OCI-LY1 (cell line): ENCODE results near the gene CFAP20DC.

Source experiments
- EZH2 ChIP-seq: fragments of 200-600 bp; sonication (generic), shearing (Covaris generic); IDR thresholded peaks from 2 replicates; pipeline ENCODE4 v1.8.0; 2017; ENCODE audit warnings: borderline replicate concordance, mixed run types, mild to moderate bottlenecking, antibody characterized with exemption, low read length, moderate library complexity, mixed read lengths
- TF ChIP-seq, protein P1 (sequence below): fragments of 200-600 bp; sonication (generic), shearing (Covaris generic); IDR thresholded peaks from 2 replicates; pipeline ENCODE4 v1.5.1; 2017; ENCODE audit warnings: mild to moderate bottlenecking, antibody characterized with exemption, low read length, moderate library complexity, mixed read lengths

DNA sequence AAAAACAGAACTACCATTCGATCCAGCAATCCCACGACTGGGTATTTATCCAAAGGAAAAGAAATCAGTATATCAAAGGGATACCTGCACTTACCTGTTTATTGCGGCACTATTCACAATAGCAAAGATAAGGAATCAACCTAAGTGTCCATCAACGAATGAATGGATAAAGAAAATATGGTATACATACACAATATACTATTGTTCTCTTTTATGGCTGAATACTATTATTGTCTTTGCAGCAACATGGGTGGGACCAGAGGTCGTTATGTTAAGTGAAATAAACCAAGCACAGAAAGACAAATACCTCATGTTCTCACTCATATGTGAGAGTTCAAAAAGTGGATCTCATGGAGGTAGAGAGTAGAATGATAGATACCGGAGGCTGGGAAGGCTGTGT, 264.9 kb downstream of the CFAP20DC start:
- TF ChIP-seq, protein P1, sequence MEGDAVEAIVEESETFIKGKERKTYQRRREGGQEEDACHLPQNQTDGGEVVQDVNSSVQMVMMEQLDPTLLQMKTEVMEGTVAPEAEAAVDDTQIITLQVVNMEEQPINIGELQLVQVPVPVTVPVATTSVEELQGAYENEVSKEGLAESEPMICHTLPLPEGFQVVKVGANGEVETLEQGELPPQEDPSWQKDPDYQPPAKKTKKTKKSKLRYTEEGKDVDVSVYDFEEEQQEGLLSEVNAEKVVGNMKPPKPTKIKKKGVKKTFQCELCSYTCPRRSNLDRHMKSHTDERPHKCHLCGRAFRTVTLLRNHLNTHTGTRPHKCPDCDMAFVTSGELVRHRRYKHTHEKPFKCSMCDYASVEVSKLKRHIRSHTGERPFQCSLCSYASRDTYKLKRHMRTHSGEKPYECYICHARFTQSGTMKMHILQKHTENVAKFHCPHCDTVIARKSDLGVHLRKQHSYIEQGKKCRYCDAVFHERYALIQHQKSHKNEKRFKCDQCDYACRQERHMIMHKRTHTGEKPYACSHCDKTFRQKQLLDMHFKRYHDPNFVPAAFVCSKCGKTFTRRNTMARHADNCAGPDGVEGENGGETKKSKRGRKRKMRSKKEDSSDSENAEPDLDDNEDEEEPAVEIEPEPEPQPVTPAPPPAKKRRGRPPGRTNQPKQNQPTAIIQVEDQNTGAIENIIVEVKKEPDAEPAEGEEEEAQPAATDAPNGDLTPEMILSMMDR = no peak
- no peak for TF ChIP-seq EZH2
